Skeletal muscle tissue (tissue), 4 donors: ENCODE data around the gene RAB4A. TPM values are rescaled to one million over a fixed set of nuclear protein-coding genes. Genes with fewer than 3 reads are reported as not detected.

Experiments
- H3K27ac ChIP-seq: one replicate; pipeline ENCODE4 v1.7.0; 2013; ENCODE audit warnings: mild to moderate bottlenecking, low read depth, low read length, inconsistent platforms
- H3K27me3 ChIP-seq, 3 donors: one replicate each; pipeline ENCODE4 v1.7.0; 2013; ENCODE audit warnings: low read length in 3 of 3; ENCODE audit not compliant: control insufficient read depth in 3 of 3, insufficient read depth in 3 of 3
- H3K36me3 ChIP-seq, 3 donors: one replicate each; pipeline ENCODE4 v1.7.0; 2013; ENCODE audit warnings: low read length in 3 of 3; ENCODE audit not compliant: control insufficient read depth in 3 of 3, insufficient read depth in 3 of 3
- H3K4me1 ChIP-seq, 3 donors: one replicate each; pipeline ENCODE4 v1.7.0; 2013; ENCODE audit warnings: low read length in 3 of 3, mild to moderate bottlenecking in 3 of 3; ENCODE audit not compliant: control insufficient read depth in 3 of 3, insufficient read depth in 3 of 3
- H3K4me3 ChIP-seq, 3 donors: one replicate each; pipeline ENCODE4 v1.7.0; 2013; ENCODE audit warnings: low read length in 3 of 3
- H3K9ac ChIP-seq, 3 donors: one replicate each; pipeline ENCODE4 v1.7.0; 2013; ENCODE audit warnings: low read length in 3 of 3, mild to moderate bottlenecking in 3 of 3, moderate library complexity in 2 of 3, low read depth in 1 of 3
- H3K9me3 ChIP-seq, 3 donors: one replicate each; pipeline ENCODE4 v1.7.0; 2013; ENCODE audit warnings: low read length in 3 of 3; ENCODE audit not compliant: control insufficient read depth in 3 of 3
- total RNA-seq: library from RNA; depleted of rRNA; stranded (reverse); fragments of >200 nt; gene quantifications from one replicate; pipeline ENCODE4 v1.2.3, GENCODE V29; 2014
- donor health status: Osteomylitis.

The RAB4A gene
- total RNA-seq, 1 donor from 2014 or later = 25.1 TPM

DNA sequence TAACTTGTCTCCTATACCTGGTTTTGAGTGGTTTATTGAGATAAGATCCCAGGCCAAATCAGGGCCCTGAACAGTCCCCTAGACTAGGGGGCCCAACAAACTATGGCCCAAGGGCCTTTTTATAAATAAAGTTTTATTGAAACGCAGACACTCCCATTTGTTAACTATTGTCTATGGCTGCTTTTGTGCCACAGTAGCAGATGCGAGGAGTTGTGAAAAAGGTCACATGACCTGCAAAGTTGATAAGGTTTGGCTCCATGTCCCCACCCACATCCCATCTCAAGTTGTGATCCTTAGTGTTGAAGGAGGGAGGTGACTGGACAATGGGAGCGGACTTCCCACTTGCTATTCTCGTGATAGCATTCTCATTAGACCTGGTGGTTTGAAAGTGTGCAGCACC lies 29.5 kb upstream of the RAB4A start:
- H3K4me1 ChIP-seq = peaks cover 3 to 5% (median 3%) of the 10 kb centered on the region in 3 donors
- H3K36me3 ChIP-seq = no peaks in the 10 kb centered on the region
- H3K9me3 ChIP-seq = peaks cover 2 to 4% (median 3%) of the 10 kb centered on the region in 3 donors
- no peak overlapping the region for H3K27ac ChIP-seq
- H3K4me3 ChIP-seq = no peak overlapping the region
- no peak overlapping the region for H3K9ac ChIP-seq
- H3K27me3 ChIP-seq = no peaks in the 10 kb centered on the region

DNA sequence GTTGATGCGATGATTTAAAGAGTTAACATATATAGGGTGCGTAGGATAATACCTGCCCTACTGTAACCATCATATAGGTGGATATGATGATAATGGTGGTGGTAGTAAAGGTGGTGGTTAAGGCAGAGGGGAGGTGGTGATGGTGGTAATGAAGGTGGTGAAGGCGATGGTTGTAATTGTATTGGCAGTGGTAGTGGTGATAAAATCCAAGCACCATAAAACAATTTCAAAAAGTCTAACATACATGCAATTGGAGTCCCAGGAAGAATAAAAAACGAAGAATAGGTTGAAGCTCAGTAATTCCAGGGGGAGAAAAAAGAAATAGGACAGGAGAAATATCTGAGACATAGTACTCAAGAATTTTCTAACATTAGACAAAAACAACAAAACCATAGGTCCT lies 27.3 kb upstream of the RAB4A start:
- Histone ChIP-seq H3K27me3 (no peaks in the 10 kb centered on the region), H3K27ac (no peak overlapping the region), H3K36me3 (no peaks in the 10 kb centered on the region), H3K9ac (no peak overlapping the region), H3K4me1 (peaks cover 0 to 4% (median 3%) of the 10 kb centered on the region in 3 donors), H3K9me3 (peaks cover 2 to 4% (median 3%) of the 10 kb centered on the region in 3 donors), H3K4me3 (no peak overlapping the region)

DNA sequence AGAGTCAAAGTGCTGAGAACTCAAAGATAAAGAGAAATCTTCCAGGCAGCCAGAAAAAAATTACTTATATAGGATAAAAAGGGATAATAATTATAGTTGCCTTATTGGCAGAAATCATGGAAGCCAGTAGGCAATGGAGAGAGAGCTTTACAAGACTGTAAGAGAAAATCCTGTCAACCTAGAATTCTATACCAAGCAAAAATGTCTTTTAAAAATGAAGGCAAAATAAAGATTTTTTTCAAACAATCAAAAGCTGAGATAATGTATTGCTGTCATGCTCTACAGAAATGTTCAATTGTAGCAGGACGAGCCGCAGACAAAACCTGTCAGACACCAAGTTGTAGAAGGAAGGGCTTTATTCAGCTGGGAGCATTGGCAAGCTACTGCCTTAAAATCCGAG lies 26.8 kb upstream of the RAB4A start:
- no peak overlapping the region for H3K4me3 ChIP-seq
- no peaks in the 10 kb centered on the region for H3K4me1 ChIP-seq
- H3K9me3 ChIP-seq = peaks cover 2 to 4% (median 3%) of the 10 kb centered on the region in 3 donors
- H3K36me3 ChIP-seq = no peaks in the 10 kb centered on the region
- no peak overlapping the region for H3K27ac ChIP-seq
- H3K9ac ChIP-seq = no peak overlapping the region
- no peaks in the 10 kb centered on the region for H3K27me3 ChIP-seq

- Histone ChIP-seq H3K27me3 (peaks cover 0 to 2% (median 0%) of the 10 kb centered on the region in 3 donors), H3K4me3 (no peak overlapping the region), H3K36me3 (no peaks in the 10 kb centered on the region), H3K27ac (no peak overlapping the region), H3K9ac (no peak overlapping the region), H3K9me3 (peaks cover 2 to 4% (median 3%) of the 10 kb centered on the region in 3 donors), H3K4me1 (peaks cover 0 to 2% (median 0%) of the 10 kb centered on the region in 3 donors)
Measured at GRCh38 chr1:229247871-229248270, 23.0 kb upstream of the RAB4A start.

DNA sequence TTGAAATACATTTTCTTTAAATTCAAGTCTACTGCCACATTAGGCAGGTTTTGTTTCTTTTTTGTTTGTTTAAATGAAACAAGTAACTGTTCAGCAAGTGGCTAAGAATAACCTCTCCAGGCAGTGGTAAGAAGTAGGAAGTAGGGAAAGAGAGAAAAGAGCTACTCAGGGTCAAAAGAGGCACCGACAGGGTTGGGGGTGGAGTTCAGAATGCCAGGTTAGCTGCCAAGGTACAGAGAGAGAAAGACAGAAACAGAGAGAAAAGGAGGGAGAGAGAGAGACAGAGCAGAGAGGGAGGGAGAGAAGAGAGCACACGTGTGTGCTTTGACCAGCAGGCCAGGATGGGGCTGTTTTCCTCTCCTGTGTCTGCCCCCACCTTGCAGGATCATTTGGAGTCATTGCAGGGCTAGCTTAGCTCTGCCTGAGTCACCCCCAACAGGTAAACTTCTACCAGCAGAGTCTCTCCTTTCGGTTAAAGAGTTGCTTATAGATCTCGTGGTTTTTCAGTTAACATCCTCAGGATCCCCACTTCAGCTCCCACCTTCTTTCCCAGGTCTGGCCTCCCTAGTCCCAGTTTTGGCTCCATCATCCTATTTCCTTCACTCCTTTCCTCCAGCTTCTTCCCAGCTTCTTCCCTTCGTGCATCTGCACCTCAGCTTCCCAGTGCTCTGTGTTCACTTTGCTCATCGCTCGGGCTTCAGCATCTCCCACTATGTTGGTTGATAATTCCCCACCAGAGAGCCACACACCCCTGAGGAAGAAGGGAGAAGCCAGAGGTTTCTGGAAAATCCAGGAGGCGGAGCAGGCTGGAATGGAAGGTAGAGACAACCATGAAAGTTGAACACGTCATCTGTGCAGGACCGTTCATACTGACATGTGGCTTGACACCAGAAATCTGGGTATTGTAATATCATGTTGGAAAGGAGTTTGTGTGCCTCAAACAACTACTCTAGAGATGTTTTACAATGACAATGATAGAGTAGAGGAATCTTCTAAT lies 21.8 kb upstream of the RAB4A start:
- no peak overlapping the region for H3K27ac ChIP-seq
- no peak overlapping the region for H3K4me3 ChIP-seq
- peaks cover 0 to 2% (median 0%) of the 10 kb centered on the region in 3 donors for H3K27me3 ChIP-seq
- H3K4me1 ChIP-seq = peaks cover 0 to 2% (median 0%) of the 10 kb centered on the region in 3 donors
- H3K36me3 ChIP-seq = no peaks in the 10 kb centered on the region
- no peak overlapping the region for H3K9ac ChIP-seq
- H3K9me3 ChIP-seq = no peaks in the 10 kb centered on the region

GRCh38 chr1:229249854-229250644 lies 20.9 kb upstream of the RAB4A start:
- H3K9me3 ChIP-seq = no peaks in the 10 kb centered on the region
- H3K27ac ChIP-seq = no peak overlapping the region
- no peaks in the 10 kb centered on the region for H3K36me3 ChIP-seq
- no peak overlapping the region for H3K4me3 ChIP-seq
- peaks cover 0 to 2% (median 0%) of the 10 kb centered on the region in 3 donors for H3K27me3 ChIP-seq
- H3K4me1 ChIP-seq = peaks cover 0 to 2% (median 0%) of the 10 kb centered on the region in 3 donors
- no peak overlapping the region for H3K9ac ChIP-seq

DNA sequence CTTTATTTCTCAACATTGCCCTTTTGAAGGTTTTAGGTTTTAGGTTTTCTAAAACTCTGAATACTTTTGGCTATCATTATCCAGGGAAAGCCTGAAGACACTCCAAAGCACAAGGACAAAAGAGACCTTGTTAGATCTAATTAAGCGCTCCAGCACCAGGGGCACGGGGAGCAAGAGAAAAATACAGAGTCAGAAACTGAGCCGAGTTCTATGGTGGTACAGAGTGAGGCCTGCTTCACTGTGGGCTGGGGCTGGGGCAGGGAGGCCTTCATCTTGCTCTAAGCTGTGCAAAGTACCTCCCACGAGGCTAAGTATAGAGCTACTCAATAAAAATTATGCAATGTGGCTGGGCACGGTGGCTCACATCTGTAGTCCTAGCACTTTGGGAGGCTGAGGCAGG lies 19.7 kb upstream of the RAB4A start:
- Histone ChIP-seq H3K9ac (no peak overlapping the region), H3K27ac (no peak overlapping the region), H3K27me3 (peaks cover 0 to 2% (median 0%) of the 10 kb centered on the region in 3 donors), H3K4me1 (peaks cover 0 to 2% (median 0%) of the 10 kb centered on the region in 3 donors), H3K9me3 (no peaks in the 10 kb centered on the region), H3K36me3 (no peaks in the 10 kb centered on the region), H3K4me3 (no peak overlapping the region)

DNA sequence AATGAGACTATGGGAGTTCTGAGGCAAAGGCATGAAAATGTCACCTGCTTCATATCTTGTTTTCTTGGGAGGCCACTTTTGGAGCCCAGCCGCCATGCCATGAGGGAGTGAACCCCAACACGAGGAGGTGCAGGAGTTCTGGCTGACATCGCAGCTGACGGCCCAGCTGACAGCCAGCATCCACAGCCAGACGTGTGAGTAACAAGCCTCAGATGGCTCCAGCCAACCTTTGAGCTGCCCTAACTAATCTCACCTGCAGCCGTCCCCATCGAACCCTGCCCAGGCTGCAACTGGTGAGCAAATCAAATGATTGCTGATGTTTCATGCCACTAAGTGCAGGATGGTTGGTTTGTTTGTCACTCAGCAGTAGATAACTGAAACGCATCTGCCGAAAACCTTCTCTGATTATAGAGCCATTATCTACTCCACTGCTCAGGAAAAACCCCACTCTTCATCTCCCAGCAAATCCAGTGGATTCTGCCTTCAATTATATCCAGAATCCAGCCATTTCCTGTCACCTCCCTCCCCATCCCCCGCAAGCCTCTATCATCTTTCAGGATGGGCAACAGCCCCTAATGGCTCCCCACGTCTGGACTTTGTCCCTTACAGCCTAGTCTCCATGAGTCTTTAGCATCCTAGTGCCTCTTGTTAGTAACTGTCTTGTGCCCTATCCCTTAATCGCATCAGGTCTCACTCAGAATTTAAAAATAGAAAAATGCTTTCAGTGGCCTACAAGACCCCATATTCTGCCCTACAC lies 18.5 kb upstream of the RAB4A start:
- Histone ChIP-seq H3K9me3 (no peaks in the 10 kb centered on the region), H3K4me1 (peaks cover 0 to 2% (median 0%) of the 10 kb centered on the region in 3 donors), H3K9ac (no peak overlapping the region), H3K4me3 (no peak overlapping the region), H3K36me3 (no peaks in the 10 kb centered on the region), H3K27ac (no peak overlapping the region), H3K27me3 (peaks cover 0 to 2% (median 0%) of the 10 kb centered on the region in 3 donors)

DNA sequence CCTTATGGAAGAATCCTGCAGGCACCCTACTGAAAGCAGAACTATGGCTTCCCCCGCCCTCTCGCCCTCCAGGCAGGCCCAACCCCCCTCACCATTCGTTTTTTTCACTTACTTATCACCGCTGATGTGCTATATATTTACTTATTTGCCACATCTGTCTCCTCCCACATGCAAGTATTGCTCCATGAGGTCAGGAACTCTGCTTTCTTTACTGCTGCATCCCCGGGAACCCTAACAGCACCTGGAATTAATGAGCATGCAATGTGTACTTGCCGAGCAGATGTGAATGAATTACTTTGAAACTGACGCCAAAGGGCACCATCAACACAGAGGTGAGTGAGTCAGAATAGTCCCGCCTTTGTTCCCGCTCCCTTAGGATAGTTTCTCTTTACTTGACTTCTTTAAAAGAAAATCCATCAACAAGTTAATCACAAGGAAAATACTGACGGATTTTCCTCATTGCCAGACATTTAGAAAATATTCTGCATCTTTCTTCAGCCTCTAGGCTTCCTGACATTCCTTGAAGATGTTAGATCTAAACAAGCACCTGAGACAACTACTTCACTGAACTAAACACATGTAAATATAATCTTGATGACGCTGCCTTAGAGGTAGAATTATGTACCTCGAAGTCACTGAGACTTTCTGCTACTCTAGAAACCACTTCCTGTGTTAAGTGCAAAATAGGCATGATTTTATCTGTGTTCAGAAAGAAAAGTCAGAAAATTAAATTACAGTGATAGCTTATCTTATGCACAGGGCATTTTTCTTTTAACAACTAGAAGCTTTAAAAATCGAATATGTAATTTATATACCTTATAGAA lies 17.5 kb upstream of the RAB4A start:
- Histone ChIP-seq H3K9me3 (no peaks in the 10 kb centered on the region), H3K36me3 (no peaks in the 10 kb centered on the region), H3K27me3 (peaks cover 0 to 2% (median 0%) of the 10 kb centered on the region in 3 donors), H3K9ac (no peak overlapping the region), H3K4me3 (no peak overlapping the region), H3K27ac (no peak overlapping the region), H3K4me1 (peaks cover 0 to 3% (median 2%) of the 10 kb centered on the region in 3 donors)
